Measurements from ENCODE around the gene PTPRM.
A peak's percentile ranks its signal among the peaks of the same experiment; 100 is the strongest.

Gene PTPRM

GRCh38 chr18:8081872-8082553, 514.9 kb downstream of the PTPRM start:
- ATAC-seq: no peak

GRCh38 chr18:8084160-8084559, 517.0 kb downstream of the PTPRM start:
- ATAC-seq: peak; percentile 74
- TF ChIP-seq PATZ1 (CRISPR knock-in tag; IDR thresholded peaks at IDR 0.05; ENCODE audit: borderline replicate concordance) (no peak), ZNF8 (CRISPR knock-in tag; IDR thresholded peaks at IDR 0.05) (no peak), SNAI2 (CRISPR knock-in tag; IDR thresholded peaks at IDR 0.05) (no peak), ZNF70 (CRISPR knock-in tag; IDR thresholded peaks at IDR 0.05) (no peak), RARB (CRISPR knock-in tag; IDR thresholded peaks at IDR 0.05) (no peak), BACH2 (CRISPR knock-in tag; IDR thresholded peaks at IDR 0.05; ENCODE audit: borderline replicate concordance) (no peak), ISL1 (CRISPR knock-in tag; IDR thresholded peaks at IDR 0.05) (no peak), CSRNP3 (CRISPR knock-in tag; IDR thresholded peaks at IDR 0.05) (no peak), TSHZ2 (CRISPR knock-in tag; IDR thresholded peaks at IDR 0.05) (no peak), ESRRG (CRISPR knock-in tag; IDR thresholded peaks at IDR 0.05) (no peak)

More at GRCh38 chr18:8081872-8082553, 514.9 kb downstream of the PTPRM start:
- TF ChIP-seq CSRNP3 (CRISPR knock-in tag; IDR thresholded peaks at IDR 0.05): no peak
- TF ChIP-seq POU6F1 (CRISPR knock-in tag; IDR thresholded peaks at IDR 0.05; ENCODE audit: borderline replicate concordance, low read depth): no peak
- TF ChIP-seq SNAI2 (CRISPR knock-in tag; IDR thresholded peaks at IDR 0.05): no peak
- TF ChIP-seq ARNTL (CRISPR knock-in tag; IDR thresholded peaks at IDR 0.05; ENCODE audit: borderline replicate concordance, low read depth): no peak
- no peak for TF ChIP-seq ZNF8 (CRISPR knock-in tag; IDR thresholded peaks at IDR 0.05)
- TF ChIP-seq ZFP3 (CRISPR knock-in tag; IDR thresholded peaks at IDR 0.05): no peak
- no peak for TF ChIP-seq ZNF70 (CRISPR knock-in tag; IDR thresholded peaks at IDR 0.05)
- TF ChIP-seq ZC3H10 (CRISPR knock-in tag; IDR thresholded peaks at IDR 0.05): no peak
- TF ChIP-seq RARB (CRISPR knock-in tag; IDR thresholded peaks at IDR 0.05): no peak
- no peak for TF ChIP-seq CREB5 (CRISPR knock-in tag; IDR thresholded peaks at IDR 0.05; ENCODE audit: low read depth)
- TF ChIP-seq ISL1 (CRISPR knock-in tag; IDR thresholded peaks at IDR 0.05): no peak
- TF ChIP-seq PATZ1 (CRISPR knock-in tag; IDR thresholded peaks at IDR 0.05; ENCODE audit: borderline replicate concordance): no peak
- TF ChIP-seq ESRRG (CRISPR knock-in tag; IDR thresholded peaks at IDR 0.05): no peak

All from SK-N-SH treated with all-trans-retinoic acid at 6 μM for 48 hours (cell line).